ENCODE measurements around the gene SLC35B4.

The SLC35B4 gene

GRCh38 chr7:134324107-134324506, 7.4 kb upstream of the SLC35B4 start:
- no peak for TF ChIP-seq CTCF (IDR thresholded peaks at IDR 0.05; ENCODE audit: low read length, missing control alignments)
- H3K4me3 ChIP-seq (replicated peaks; ENCODE audit: low read depth, low read length), result no peak overlapping the region
- DNase-seq (ENCODE audit: low read depth), result no peak

- no peak overlapping the region for H3K4me3 ChIP-seq (replicated peaks; ENCODE audit: low read depth, low read length)
- no peak for DNase-seq (ENCODE audit: low read depth)
- no peak for TF ChIP-seq CTCF (IDR thresholded peaks at IDR 0.05; ENCODE audit: low read length, missing control alignments)
Observed at GRCh38 chr7:134320201-134320600, 3.5 kb upstream of the SLC35B4 start.

DNA sequence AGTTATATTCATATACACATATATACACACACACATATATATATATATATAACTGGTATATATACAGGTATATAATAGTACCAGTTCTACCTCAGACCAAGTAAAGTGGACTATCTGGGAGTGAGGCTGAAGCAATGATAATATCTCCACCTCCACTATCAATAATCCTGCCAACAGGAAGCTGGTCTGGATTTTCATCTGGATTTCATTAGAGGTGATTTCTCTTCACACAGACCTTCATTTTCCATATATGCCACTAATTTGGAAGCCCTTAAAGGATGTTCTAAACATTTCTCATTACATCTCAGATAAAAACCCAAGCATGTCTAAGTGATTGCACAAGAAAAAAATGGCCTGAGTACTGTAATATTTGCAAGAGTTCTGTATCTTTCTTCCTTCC, 1.7 kb upstream of the SLC35B4 start:
- H3K4me3 ChIP-seq (replicated peaks; ENCODE audit: low read depth, low read length), result no peak overlapping the region
- no peak for DNase-seq (ENCODE audit: low read depth)
- no peak for TF ChIP-seq CTCF (IDR thresholded peaks at IDR 0.05; ENCODE audit: low read length, missing control alignments)

- no peak for TF ChIP-seq CTCF (IDR thresholded peaks at IDR 0.05; ENCODE audit: low read length, missing control alignments)
- H3K4me3 ChIP-seq (replicated peaks; ENCODE audit: low read depth, low read length), result peak overlapping the region; percentile 77
- DNase-seq (ENCODE audit: low read depth), result no peak
Observed at GRCh38 chr7:134317434-134317833, 704 bp upstream of the SLC35B4 start.

DNA sequence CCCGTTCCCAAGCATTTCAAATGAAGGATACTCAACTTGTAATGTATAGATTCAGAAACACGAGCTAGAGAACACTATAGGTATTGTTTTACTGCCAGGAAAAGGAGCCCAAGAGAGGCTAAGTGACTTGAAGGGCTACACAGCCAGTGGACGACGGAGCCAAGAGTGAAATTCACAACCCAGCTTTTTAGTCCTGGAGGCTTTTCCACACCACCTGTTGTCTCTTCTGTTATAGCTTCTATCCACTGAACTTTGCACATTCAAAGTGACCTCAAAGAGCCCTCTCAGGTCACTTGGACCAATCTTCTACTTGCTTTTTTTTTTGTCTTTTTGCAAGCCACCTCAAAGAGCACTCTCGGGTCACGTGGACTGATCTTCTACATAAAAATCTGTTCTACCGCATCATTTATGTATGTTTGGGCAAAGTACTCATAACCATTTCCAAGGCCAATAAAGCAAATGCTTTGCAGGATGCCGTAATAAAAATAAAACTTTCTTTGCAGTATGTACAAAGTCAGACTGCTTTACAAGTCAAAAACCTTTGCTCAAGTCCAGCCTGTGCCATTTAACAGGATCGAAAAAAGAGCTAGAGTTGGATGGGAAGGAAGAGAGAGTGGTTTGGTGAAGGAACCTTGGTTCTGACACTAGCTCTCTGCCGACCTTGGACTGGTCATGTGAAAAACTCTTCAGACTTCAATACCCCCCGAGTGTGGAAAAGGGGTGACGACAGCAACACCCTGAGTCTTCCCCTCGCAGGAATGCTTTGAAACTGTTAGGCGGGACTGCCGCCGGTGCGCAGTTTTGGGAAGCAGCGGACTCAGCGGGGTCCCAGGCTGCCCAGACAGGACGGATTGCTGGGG, 821 bp downstream of the SLC35B4 start:
- peak overlapping the region; percentile 77 for H3K4me3 ChIP-seq (replicated peaks; ENCODE audit: low read depth, low read length)
- no peak for TF ChIP-seq CTCF (IDR thresholded peaks at IDR 0.05; ENCODE audit: low read length, missing control alignments)
- DNase-seq (ENCODE audit: low read depth), result peak; percentile 25

GRCh38 chr7:134313543-134313942, 3.2 kb downstream of the SLC35B4 start:
- TF ChIP-seq CTCF (IDR thresholded peaks at IDR 0.05; ENCODE audit: low read length, missing control alignments), result no peak
- H3K4me3 ChIP-seq (replicated peaks; ENCODE audit: low read depth, low read length), result no peak overlapping the region
- DNase-seq (ENCODE audit: low read depth), result no peak

DNA sequence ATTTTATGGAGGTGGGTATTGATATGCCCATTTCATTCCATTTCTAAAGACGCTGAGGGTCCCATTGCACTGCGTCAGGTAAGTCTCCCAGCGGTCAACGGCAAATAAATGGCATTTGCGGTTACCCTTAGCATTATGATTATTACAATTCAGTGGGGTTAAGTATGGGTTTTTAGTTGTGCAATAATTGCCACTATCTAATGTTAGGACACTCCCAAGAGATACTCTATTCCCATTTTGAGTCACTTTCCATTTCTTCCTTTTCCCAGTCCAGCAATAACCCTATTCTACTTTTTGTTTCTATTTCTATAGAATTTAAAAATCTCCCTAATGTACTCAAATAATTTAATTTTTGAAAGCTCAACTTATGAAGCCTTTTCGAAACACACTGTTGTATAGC, 4.0 kb downstream of the SLC35B4 start:
- no peak for DNase-seq (ENCODE audit: low read depth)
- no peak overlapping the region for H3K4me3 ChIP-seq (replicated peaks; ENCODE audit: low read depth, low read length)
- no peak for TF ChIP-seq CTCF (IDR thresholded peaks at IDR 0.05; ENCODE audit: low read length, missing control alignments)

All from fibroblast of pulmonary artery (primary cell).